Psoas muscle (tissue), 8 donors: ENCODE results near the gene AQP5. TPM values are rescaled to one million over a fixed set of nuclear protein-coding genes. Genes with fewer than 3 reads are reported as not detected.
A peak's percentile ranks its signal among the peaks of the same experiment; 100 is the strongest.

Experiments
- ATAC-seq, 4 donors: fragments of 200-7000 bp; cut with Tn5 transposase; one replicate each; pipeline ENCODE4 v1.9.1; 2020; ENCODE audit warnings: moderate library complexity in 3 of 4, mild to moderate bottlenecking in 2 of 4
- DNase-seq, 2 donors: peaks; one replicate each; pipeline ENCODE4 v3.0.0-alpha.2; 2020
- H3K27ac ChIP-seq: fragments of 200-600 bp; one replicate; pipeline ENCODE4 v1.8.0; 2022
- H3K27me3 ChIP-seq, 3 donors: fragments of 200-600 bp in 1 of 3; one replicate each; pipeline versions ENCODE4 v1.6.1 to v1.8.0; 2013 to 2022; ENCODE audit warnings: low read length in 2 of 3, mild to moderate bottlenecking in 2 of 3, moderate library complexity in 1 of 3; ENCODE audit not compliant: insufficient read depth in 3 of 3
- H3K36me3 ChIP-seq, 2 donors: fragments of 200-600 bp in 1 of 2; one replicate each; pipeline versions ENCODE4 v1.6.1 to v1.8.0; 2013 to 2022; ENCODE audit warnings: low read depth in 1 of 2, mild to moderate bottlenecking in 1 of 2, moderate library complexity in 1 of 2; ENCODE audit not compliant: insufficient read depth in 1 of 2
- H3K4me1 ChIP-seq: fragments of 200-600 bp; one replicate; pipeline ENCODE4 v1.8.0; 2022
- H3K4me3 ChIP-seq: fragments of 200-600 bp; one replicate; pipeline ENCODE4 v1.8.0; 2022; ENCODE audit warnings: mild to moderate bottlenecking
- H3K9me3 ChIP-seq: fragments of 200-600 bp; one replicate; pipeline ENCODE4 v1.8.0; 2022
- WGBS, 3 donors: extraction: QIAGEN DNeasy Blood & Tissue Kit; methylation state at CpG; one replicate each; pipeline versions ENCODE4 v1.1.6 to v1.1.7; 2013; 5-methylcytosine and 5-hydroxymethylcytosine counted together
- intact Hi-C, 2 donors: fragments of 100-400 bp; cut with DNase I; formaldehyde crosslinking; loops; one replicate each; pipeline versions ENCODE4 v1.11.0 to v1.14.2; 2022
- polyA plus RNA-seq, 3 donors: library from polyadenylated mRNA; stranded (reverse); fragments of 200-250 nt; gene quantifications; one replicate each; pipeline ENCODE4 v1.2.3, GENCODE V29; 2013
- total RNA-seq, 4 donors: library from RNA; stranded (reverse); fragmentation: NEBNext Ultra II Directional in 2 of 4; extraction: Animal tissue kit (Norgen Biotek cat#: 25700) in 2 of 4; gene quantifications; one replicate each; pipeline versions ENCODE4 v1.2.1 to v1.2.4, GENCODE V29; 2021 to 2023
- TF ChIP-seq, protein P1 (sequence below): fragments of 200-600 bp; IDR thresholded peaks from one replicate; pipeline ENCODE4 v1.8.0; 2022; ENCODE audit warnings: antibody characterized with exemption
- donor health status: healthy with polysubstance abuse.
- donor health status: DM: no; HTN: no; CAD: no; lungs with moderate emphysema.
- donor health status: Bipolar disorder and iron deficiency.
- donor health status: healthy.
- donor health status: DM: yes; HTN: yes; CAD: no.
- donor health status: DM: no; HTN: no; CAD: no.
- donor health status: DM: no; HTN: no; CAD: no.
- donor health status: DM: yes; HTN: yes; CAD: no.

Gene AQP5
- total and polyA plus RNA-seq, 7 donors, result 0.05 TPM; not detected in 6

DNA sequence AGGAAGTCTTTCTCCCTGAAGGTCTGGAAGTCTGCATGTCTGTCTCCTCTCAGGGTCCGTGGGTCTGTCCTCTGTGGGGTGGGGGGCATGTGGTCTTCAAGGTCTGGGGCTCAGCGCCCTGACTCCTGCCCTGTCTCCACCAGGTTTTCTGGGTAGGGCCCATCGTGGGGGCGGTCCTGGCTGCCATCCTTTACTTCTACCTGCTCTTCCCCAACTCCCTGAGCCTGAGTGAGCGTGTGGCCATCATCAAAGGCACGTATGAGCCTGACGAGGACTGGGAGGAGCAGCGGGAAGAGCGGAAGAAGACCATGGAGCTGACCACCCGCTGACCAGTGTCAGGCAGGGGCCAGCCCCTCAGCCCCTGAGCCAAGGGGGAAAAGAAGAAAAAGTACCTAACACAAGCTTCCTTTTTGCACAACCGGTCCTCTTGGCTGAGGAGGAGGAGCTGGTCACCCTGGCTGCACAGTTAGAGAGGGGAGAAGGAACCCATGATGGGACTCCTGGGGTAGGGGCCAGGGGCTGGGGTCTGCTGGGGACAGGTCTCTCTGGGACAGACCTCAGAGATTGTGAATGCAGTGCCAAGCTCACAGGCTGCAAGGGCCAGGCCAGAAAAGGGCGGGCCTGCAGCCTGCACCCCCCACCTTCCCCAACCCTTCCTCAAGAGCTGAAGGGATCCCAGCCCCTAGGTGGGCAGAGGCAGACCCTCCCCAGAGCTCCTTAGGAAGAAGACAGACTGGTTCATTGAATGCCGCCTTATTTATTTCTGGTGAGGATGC, 3.4 kb downstream of the AQP5 start:
- ATAC-seq (no peak), DNase-seq (no peak)
- TF ChIP-seq, protein P1, sequence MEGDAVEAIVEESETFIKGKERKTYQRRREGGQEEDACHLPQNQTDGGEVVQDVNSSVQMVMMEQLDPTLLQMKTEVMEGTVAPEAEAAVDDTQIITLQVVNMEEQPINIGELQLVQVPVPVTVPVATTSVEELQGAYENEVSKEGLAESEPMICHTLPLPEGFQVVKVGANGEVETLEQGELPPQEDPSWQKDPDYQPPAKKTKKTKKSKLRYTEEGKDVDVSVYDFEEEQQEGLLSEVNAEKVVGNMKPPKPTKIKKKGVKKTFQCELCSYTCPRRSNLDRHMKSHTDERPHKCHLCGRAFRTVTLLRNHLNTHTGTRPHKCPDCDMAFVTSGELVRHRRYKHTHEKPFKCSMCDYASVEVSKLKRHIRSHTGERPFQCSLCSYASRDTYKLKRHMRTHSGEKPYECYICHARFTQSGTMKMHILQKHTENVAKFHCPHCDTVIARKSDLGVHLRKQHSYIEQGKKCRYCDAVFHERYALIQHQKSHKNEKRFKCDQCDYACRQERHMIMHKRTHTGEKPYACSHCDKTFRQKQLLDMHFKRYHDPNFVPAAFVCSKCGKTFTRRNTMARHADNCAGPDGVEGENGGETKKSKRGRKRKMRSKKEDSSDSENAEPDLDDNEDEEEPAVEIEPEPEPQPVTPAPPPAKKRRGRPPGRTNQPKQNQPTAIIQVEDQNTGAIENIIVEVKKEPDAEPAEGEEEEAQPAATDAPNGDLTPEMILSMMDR, result no peak
- Histone ChIP-seq H3K36me3 (no peaks in the 10 kb centered on the region), H3K27ac (no peak overlapping the region), H3K27me3 (peaks cover 0 to 64% (median 17%) of the 10 kb centered on the region in 3 donors), H3K4me1 (peaks cover 4% of the 10 kb centered on the region), H3K4me3 (no peak overlapping the region), H3K9me3 (no peaks in the 10 kb centered on the region)
- 73 to 74% (median 73%) methylated on average over 13 of the region's 13 CpGs for WGBS, 3 donors
- intact Hi-C loops, result loop anchor here (5.0 to 10.0 kb wide), 4 partner anchors 98 to 200 kb away; partner anchors contain the start of gene CERS5 (in 1 of the 2)

DNA sequence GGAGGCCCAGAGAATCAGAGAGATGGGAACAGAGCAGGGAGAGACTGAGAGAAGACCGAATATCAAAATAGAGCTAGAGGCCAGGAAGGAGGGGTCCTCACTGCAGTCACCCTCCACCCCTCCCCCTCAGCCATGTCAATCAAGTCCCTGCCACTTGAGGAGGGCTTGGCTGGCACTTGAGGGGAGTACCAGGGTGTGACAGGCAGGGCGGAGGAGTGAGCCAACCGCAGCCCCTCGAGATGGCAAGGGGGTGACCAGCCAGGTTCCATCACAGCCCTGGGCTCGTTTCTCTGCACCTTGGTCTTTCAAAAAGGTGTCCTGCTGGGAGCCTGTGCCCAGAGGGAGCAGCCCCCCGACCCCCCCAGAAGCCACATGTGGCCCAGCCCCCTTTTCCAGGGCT, 4.2 kb downstream of the AQP5 start:
- ATAC-seq, result no peak
- intact Hi-C loops, result loop anchor here (2.0 to 10.0 kb wide), 5 partner anchors 97 to 199 kb away; partner anchors contain the start of gene CERS5 (in 1 of the 2)
- peaks cover 0 to 64% (median 13%) of the 10 kb centered on the region in 3 donors for H3K27me3 ChIP-seq

DNA sequence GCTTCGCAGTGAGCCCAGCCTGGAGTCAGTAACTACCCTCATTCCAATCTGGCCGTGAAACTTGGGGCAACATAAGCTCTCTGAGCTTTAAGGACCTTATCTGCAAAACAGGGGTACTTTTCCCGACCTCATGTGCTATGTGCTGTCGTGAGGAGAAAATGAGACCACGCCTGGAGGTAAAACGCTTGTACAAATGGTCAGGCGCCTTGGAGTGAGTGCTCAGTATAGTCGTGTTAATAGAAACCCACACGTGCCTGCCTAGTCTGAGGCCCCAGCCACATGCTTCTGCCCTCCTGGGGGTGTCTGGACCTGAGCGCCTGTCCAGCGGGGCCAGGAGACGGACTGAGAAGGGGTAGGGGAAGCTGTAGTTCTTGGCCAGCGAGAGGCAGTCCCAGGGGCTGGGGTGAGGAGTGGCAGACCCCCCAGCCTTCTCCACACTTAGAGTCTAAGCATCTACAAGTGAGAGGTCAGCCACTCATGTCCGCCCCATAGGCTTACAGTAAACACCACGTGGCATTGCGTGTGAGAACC, 4.9 kb downstream of the AQP5 start:
- Histone ChIP-seq H3K36me3 (no peaks in the 10 kb centered on the region), H3K4me3 (no peak overlapping the region), H3K4me1 (peaks cover 4% of the 10 kb centered on the region), H3K9me3 (no peaks in the 10 kb centered on the region), H3K27me3 (peaks cover 0 to 57% (median 6%) of the 10 kb centered on the region in 3 donors), H3K27ac (no peak overlapping the region)
- WGBS, 3 donors, result 42 to 52% (median 44%) methylated on average over 15 to 16 of the region's 16 CpGs
- intact Hi-C loops, result loop anchor here (1.0 to 10.0 kb wide), 6 partner anchors 96 to 198 kb away; partner anchors contain the start of gene CERS5 (in 1 of the 2)
- ATAC-seq, result no peak
- TF ChIP-seq, protein P1, result no peak
- DNase-seq, result no peak

More for the DNA sequence above, 4.2 kb downstream of the AQP5 start:
- no peak overlapping the region for H3K27ac ChIP-seq
- TF ChIP-seq, protein P1, result no peak
- no peak for DNase-seq
- H3K9me3 ChIP-seq, result no peaks in the 10 kb centered on the region
- H3K4me3 ChIP-seq, result no peak overlapping the region
- H3K4me1 ChIP-seq, result peaks cover 4% of the 10 kb centered on the region
- no peaks in the 10 kb centered on the region for H3K36me3 ChIP-seq
- 73 to 79% (median 78%) methylated on average over 6 of the region's 6 CpGs for WGBS, 3 donors

DNA sequence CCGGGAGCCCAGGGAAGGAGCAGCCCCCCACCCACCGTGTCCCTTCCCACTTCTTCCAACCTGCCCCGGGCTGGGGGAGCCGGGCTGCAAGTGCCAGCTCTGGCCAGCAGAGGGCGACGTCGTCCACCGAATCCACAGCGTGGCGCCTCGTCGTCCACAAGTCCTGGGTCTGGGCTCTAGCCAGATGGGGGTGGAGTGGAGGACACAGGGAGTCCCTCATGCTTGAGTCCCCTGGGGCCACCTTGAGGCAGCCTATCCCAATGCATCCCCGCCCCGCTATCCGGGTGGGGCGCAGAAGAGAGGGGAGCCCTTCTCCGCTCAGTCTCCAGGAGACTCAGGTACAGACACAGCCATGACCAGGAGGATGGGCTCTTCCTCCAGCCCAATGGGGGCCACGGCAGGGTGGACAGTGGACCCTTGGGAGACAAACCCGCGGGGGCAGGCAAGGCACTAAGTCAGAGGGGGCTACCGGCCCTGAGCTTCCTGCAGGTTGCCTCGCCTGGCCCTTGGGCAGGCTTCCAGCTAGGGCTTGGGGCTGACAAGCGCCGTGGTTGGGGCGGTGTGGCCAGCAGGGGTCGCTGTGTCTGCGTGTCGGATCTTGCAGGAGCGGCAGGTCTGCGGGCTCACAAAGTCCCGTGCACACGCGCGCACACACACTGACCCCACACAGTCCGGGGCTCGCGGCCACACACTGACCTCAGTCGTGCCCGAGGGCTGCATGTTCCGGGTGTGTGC, 5.5 kb downstream of the AQP5 start:
- 3 to 5% (median 4%) methylated on average over 37 to 40 of the region's 40 CpGs for WGBS, 3 donors
- TF ChIP-seq, protein P1, result peak; percentile 83
- ATAC-seq (peak; percentile 85 to 93 (median 89)), DNase-seq (peak; percentile 89 to 92)
- no peak overlapping the region for H3K27ac ChIP-seq
- intact Hi-C loops, result loop anchor here (1.0 to 10.0 kb wide), 6 partner anchors 96 to 198 kb away; partner anchors contain the start of gene CERS5 (in 1 of the 2)
- H3K4me3 ChIP-seq, result peak overlapping the region; percentile 53
- no peaks in the 10 kb centered on the region for H3K36me3 ChIP-seq
- H3K4me1 ChIP-seq, result peaks cover 4% of the 10 kb centered on the region
- no peaks in the 10 kb centered on the region for H3K9me3 ChIP-seq
- peaks cover 0 to 52% (median 1%) of the 10 kb centered on the region in 3 donors for H3K27me3 ChIP-seq
